Measurements from ENCODE around the gene SLC39A6. TPM values are rescaled to one million over a fixed set of nuclear protein-coding genes. Genes with fewer than 3 reads are reported as not detected.
"Not testable (repeated sequence)": the region's sequence is repeated elsewhere in the genome, so short reads cannot be mapped to it uniquely, and the experiment has no call there.

The SLC39A6 gene
- total and polyA plus RNA-seq, 8 donors = 2.9 to 24.5 (median 16.4) TPM

GRCh38 chr18:36088256-36088655, 40.9 kb downstream of the SLC39A6 start:
- no peak overlapping the region for H3K4me3 ChIP-seq
- no peak for TF ChIP-seq CTCF (IDR thresholded peaks at IDR 0.05)
- WGBS, 2 donors = 56 to 65% methylated on average over 2 of the region's 2 CpGs
- FAIRE-seq (no peak), ATAC-seq (no peak), DNase-seq (no peak)
- no peaks in the 10 kb centered on the region for H3K4me1 ChIP-seq
- H3K27me3 ChIP-seq = no peaks in the 10 kb centered on the region
- intact Hi-C loops (cut with DNase I) = no loop called here
- H3K9me3 ChIP-seq = no peaks in the 10 kb centered on the region
- H3K27ac ChIP-seq = no peak overlapping the region
- no peaks in the 10 kb centered on the region for H3K36me3 ChIP-seq

GRCh38 chr18:36086186-36086585, 43.0 kb downstream of the SLC39A6 start:
- WGBS, 2 donors = 69 to 78% methylated on average over 8 of the region's 8 CpGs
- ATAC-seq (no peak), DNase-seq (no peak), FAIRE-seq (no peak)
- Histone ChIP-seq H3K27me3 (no peaks in the 10 kb centered on the region), H3K4me1 (no peaks in the 10 kb centered on the region), H3K4me3 (no peak overlapping the region), H3K36me3 (no peaks in the 10 kb centered on the region), H3K27ac (no peak overlapping the region), H3K9me3 (peaks cover 0 to 1% (median 0%) of the 10 kb centered on the region in 4 donors)
- intact Hi-C loops (cut with DNase I) = no loop called here
- TF ChIP-seq CTCF (IDR thresholded peaks at IDR 0.05) = no peak

- no peak overlapping the region for H3K27ac ChIP-seq
- H3K9me3 ChIP-seq = peaks cover 0 to 4% (median 0%) of the 10 kb centered on the region in 4 donors
- TF ChIP-seq CTCF (IDR thresholded peaks at IDR 0.05) = no peak
- intact Hi-C loops (cut with DNase I) = no loop called here
- 77 to 94% methylated on average over 3 to 4 of the region's 4 CpGs for WGBS, 2 donors
- FAIRE-seq (no peak), ATAC-seq (no peak), DNase-seq (no peak)
- H3K4me3 ChIP-seq = no peak overlapping the region
- H3K36me3 ChIP-seq = no peaks in the 10 kb centered on the region
- no peaks in the 10 kb centered on the region for H3K4me1 ChIP-seq
- H3K27me3 ChIP-seq = no peaks in the 10 kb centered on the region
These were observed 43.9 kb downstream of the SLC39A6 start for GRCh38 chr18:36085195-36085594.

DNA sequence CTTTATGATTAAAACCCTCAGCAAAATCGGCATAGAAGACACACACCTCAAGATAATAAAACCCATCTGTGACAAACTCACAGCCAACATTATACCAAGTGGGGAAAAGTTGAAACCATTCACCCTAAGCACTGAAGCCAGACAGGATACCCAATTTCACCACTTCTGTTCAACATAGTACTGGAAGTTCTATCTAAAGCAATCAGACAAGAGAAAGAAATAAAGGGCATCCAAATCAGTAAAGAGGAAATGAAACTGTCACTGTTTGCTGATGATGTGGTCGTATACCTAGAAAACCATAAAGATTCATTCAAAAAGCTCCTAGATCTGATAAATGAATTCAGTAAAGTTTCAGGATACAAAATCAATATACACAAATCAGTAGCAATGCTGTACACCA, 45.4 kb downstream of the SLC39A6 start:
- no peak overlapping the region for H3K4me3 ChIP-seq
- H3K9me3 ChIP-seq = peaks cover 0 to 4% (median 0%) of the 10 kb centered on the region in 4 donors
- DNase-seq = no peak
- intact Hi-C loops (cut with DNase I) = no loop called here
- no peaks in the 10 kb centered on the region for H3K36me3 ChIP-seq
- no peak for TF ChIP-seq CTCF (IDR thresholded peaks at IDR 0.05)
- ATAC-seq = no peak
- FAIRE-seq = no peak
- WGBS, 2 donors = 60 to 69% methylated on average over 2 of the region's 2 CpGs
- no peaks in the 10 kb centered on the region for H3K4me1 ChIP-seq
- H3K27ac ChIP-seq = no peak overlapping the region
- H3K27me3 ChIP-seq = no peaks in the 10 kb centered on the region

DNA sequence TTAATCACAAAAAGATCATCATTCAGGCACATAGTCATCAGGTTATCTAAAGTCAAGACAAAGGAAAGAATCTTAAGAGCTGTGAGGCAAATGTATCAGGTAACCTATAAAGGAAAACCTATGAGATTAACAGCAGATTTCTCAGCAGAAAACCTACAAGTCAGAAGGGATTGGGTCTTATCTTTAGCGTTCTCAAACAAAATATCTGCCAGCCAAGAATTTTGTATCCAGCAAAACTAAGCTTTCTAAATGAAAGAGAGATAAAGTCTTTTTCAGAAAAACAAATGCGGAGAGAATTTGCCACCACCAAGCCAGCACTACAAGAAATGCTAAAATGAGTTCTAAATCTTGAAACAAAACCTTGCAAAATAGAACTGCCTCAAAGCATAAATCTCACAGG, 48.0 kb downstream of the SLC39A6 start:
- H3K27ac ChIP-seq; H3K36me3 ChIP-seq; ATAC-seq; DNase-seq; H3K27me3 ChIP-seq; H3K9me3 ChIP-seq; H3K4me1 ChIP-seq; intact Hi-C loops (cut with DNase I); H3K4me3 ChIP-seq; FAIRE-seq: not testable (repeated sequence)
- WGBS, 2 donors = 79 to 85% methylated on average over 2 of the region's 2 CpGs

All from pancreas (tissue), 10 donors.